ENCODE data around the gene CD40. TPM values are rescaled to one million over a fixed set of nuclear protein-coding genes. Genes with fewer than 3 reads are reported as not detected.
A peak's percentile ranks its signal among the peaks of the same experiment; 100 is the strongest.

Gene CD40
- total RNA-seq, 6 experiments from 2014 or later: 0.34 to 3.6 (median 0.62) TPM

GRCh38 chr20:46119547-46119946 lies 1.4 kb downstream of the CD40 start:
- H3K27me3 Mint-ChIP-seq (ENCODE audit: insufficient read depth): peaks cover 19% of the 10 kb centered on the region
- no peak for TF ChIP-seq CTCF (IDR thresholded peaks at IDR 0.05)
- no peaks in the 10 kb centered on the region for H3K9me3 Mint-ChIP-seq
- H3K4me3 Mint-ChIP-seq: no peak overlapping the region
- no peaks in the 10 kb centered on the region for H3K36me3 Mint-ChIP-seq (ENCODE audit: low read depth)
- H3K4me1 Mint-ChIP-seq (ENCODE audit: low read depth): peaks cover 10% of the 10 kb centered on the region
- H3K27ac Mint-ChIP-seq: no peak overlapping the region
- DNase-seq: no peak

- no peak overlapping the region for H3K27ac Mint-ChIP-seq
- H3K4me1 Mint-ChIP-seq (ENCODE audit: low read depth): peaks cover 10% of the 10 kb centered on the region
- H3K27me3 Mint-ChIP-seq (ENCODE audit: insufficient read depth): peaks cover 17% of the 10 kb centered on the region
- no peak overlapping the region for H3K4me3 Mint-ChIP-seq
- H3K36me3 Mint-ChIP-seq (ENCODE audit: low read depth): no peaks in the 10 kb centered on the region
- DNase-seq: no peak
- no peaks in the 10 kb centered on the region for H3K9me3 Mint-ChIP-seq
- no peak for TF ChIP-seq CTCF (IDR thresholded peaks at IDR 0.05)
These were observed 2.0 kb downstream of the CD40 start for GRCh38 chr20:46120136-46120535.

GRCh38 chr20:46121184-46121930 lies 3.2 kb downstream of the CD40 start:
- H3K9me3 Mint-ChIP-seq: no peaks in the 10 kb centered on the region
- H3K4me1 Mint-ChIP-seq (ENCODE audit: low read depth): peaks cover 10% of the 10 kb centered on the region
- no peak overlapping the region for H3K27ac Mint-ChIP-seq
- TF ChIP-seq CTCF (IDR thresholded peaks at IDR 0.05): no peak
- H3K27me3 Mint-ChIP-seq (ENCODE audit: insufficient read depth): peaks cover 10% of the 10 kb centered on the region
- no peak overlapping the region; the same call in 1 of the 2 replicates for H3K4me3 Mint-ChIP-seq
- H3K36me3 Mint-ChIP-seq (ENCODE audit: low read depth): no peaks in the 10 kb centered on the region
- no peak for DNase-seq

GRCh38 chr20:46122071-46122470 lies 4.0 kb downstream of the CD40 start:
- peak; percentile 19 for DNase-seq
- no peak for TF ChIP-seq CTCF (IDR thresholded peaks at IDR 0.05)
- Mint-ChIP-seq H3K4me3 (peak overlapping the region; percentile 18; the same call in 1 of the 2 replicates), H3K27me3 (ENCODE audit: insufficient read depth) (peaks cover 14% of the 10 kb centered on the region), H3K9me3 (no peaks in the 10 kb centered on the region), H3K4me1 (ENCODE audit: low read depth) (peaks cover 10% of the 10 kb centered on the region), H3K27ac (no peak overlapping the region), H3K36me3 (ENCODE audit: low read depth) (no peaks in the 10 kb centered on the region)

- H3K4me1 Mint-ChIP-seq (ENCODE audit: low read depth): peaks cover 10% of the 10 kb centered on the region
- TF ChIP-seq CTCF (IDR thresholded peaks at IDR 0.05): no peak
- H3K36me3 Mint-ChIP-seq (ENCODE audit: low read depth): no peaks in the 10 kb centered on the region
- no peaks in the 10 kb centered on the region for H3K9me3 Mint-ChIP-seq
- no peak for DNase-seq
- H3K27ac Mint-ChIP-seq: no peak overlapping the region
- no peak overlapping the region for H3K4me3 Mint-ChIP-seq
- peaks cover 18% of the 10 kb centered on the region for H3K27me3 Mint-ChIP-seq (ENCODE audit: insufficient read depth)
These were observed 4.7 kb downstream of the CD40 start for GRCh38 chr20:46122516-46123481.

All from HFFc6 (cell line).